C4-2B (cell line): ENCODE measurements around the gene SLC9A9.

ENCODE experiments used
- H3K27ac ChIP-seq: fragments of 450-650 bp; 2 replicates; pipeline ENCODE4 v1.5.1; 2017
- CTCF ChIP-seq: fragments of 450-650 bp; conservative IDR thresholded peaks from 2 replicates; pipeline ENCODE4 v1.5.1; 2017; ENCODE audit warnings: mild to moderate bottlenecking
- ZFX ChIP-seq: fragments of 450-650 bp; IDR thresholded peaks from 2 replicates; pipeline ENCODE4 v1.6.1; 2017

SLC9A9 gene

GRCh38 chr3:143822374-143822773 is 25.9 kb downstream of the SLC9A9 start:
- no peak overlapping the region for H3K27ac ChIP-seq
- no peak for TF ChIP-seq CTCF
- TF ChIP-seq ZFX, result no peak

- H3K27ac ChIP-seq, result no peak overlapping the region
- TF ChIP-seq CTCF (no peak), ZFX (no peak)
These were observed 26.4 kb downstream of the SLC9A9 start for GRCh38 chr3:143821862-143822261.

GRCh38 chr3:143820466-143821221 is 27.6 kb downstream of the SLC9A9 start:
- TF ChIP-seq ZFX (no peak), CTCF (no peak)
- no peak overlapping the region for H3K27ac ChIP-seq

GRCh38 chr3:143819890-143820289 is 28.4 kb downstream of the SLC9A9 start:
- TF ChIP-seq ZFX, result no peak
- no peak for TF ChIP-seq CTCF
- no peak overlapping the region for H3K27ac ChIP-seq

GRCh38 chr3:143814443-143814889 is 33.8 kb downstream of the SLC9A9 start:
- no peak overlapping the region; the same call in 1 of the 2 replicates for H3K27ac ChIP-seq
- no peak for TF ChIP-seq ZFX
- TF ChIP-seq CTCF, result no peak

GRCh38 chr3:143812481-143812880 is 35.8 kb downstream of the SLC9A9 start:
- no peak for TF ChIP-seq ZFX
- no peak for TF ChIP-seq CTCF
- no peak overlapping the region for H3K27ac ChIP-seq

GRCh38 chr3:143811602-143812001 is 36.7 kb downstream of the SLC9A9 start:
- no peak overlapping the region for H3K27ac ChIP-seq
- TF ChIP-seq ZFX (no peak), CTCF (no peak)
